Measurements from ENCODE around the gene WNT3A.

DNA sequence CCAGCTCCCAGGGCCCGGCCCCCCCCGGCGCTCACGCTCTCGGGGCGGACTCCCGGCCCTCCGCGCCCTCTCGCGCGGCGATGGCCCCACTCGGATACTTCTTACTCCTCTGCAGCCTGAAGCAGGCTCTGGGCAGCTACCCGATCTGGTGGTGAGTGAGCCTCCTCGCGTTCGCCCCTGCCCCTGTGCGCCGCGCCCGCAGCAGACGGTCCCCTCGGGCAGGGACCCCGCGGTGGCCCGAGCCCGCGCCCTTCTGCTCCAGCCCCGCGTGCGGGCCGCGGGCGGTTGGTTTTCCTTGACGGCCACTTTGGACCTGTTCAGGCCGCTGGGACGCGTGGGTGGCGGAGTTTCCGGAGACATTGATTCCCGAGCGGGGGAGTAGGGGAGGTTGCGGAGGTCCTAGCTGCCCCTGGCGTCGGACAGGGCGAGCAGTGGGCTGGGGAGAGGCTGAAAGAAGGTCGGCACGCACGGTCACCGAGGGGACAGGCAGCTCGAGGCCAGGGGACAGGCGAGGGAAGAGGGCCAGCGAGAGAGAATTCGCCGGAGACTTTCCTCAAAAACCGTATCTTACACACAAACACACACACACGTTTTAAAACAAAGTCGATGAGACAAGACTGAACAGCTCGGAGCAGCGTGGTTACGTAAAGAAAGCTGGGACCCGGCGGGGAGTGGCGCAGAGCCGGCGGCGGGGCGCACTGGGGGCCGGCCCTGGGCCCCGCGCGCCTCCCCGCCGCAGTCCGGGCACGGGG lies 427 bp downstream of the WNT3A start:
- TF ChIP-seq, protein P1, sequence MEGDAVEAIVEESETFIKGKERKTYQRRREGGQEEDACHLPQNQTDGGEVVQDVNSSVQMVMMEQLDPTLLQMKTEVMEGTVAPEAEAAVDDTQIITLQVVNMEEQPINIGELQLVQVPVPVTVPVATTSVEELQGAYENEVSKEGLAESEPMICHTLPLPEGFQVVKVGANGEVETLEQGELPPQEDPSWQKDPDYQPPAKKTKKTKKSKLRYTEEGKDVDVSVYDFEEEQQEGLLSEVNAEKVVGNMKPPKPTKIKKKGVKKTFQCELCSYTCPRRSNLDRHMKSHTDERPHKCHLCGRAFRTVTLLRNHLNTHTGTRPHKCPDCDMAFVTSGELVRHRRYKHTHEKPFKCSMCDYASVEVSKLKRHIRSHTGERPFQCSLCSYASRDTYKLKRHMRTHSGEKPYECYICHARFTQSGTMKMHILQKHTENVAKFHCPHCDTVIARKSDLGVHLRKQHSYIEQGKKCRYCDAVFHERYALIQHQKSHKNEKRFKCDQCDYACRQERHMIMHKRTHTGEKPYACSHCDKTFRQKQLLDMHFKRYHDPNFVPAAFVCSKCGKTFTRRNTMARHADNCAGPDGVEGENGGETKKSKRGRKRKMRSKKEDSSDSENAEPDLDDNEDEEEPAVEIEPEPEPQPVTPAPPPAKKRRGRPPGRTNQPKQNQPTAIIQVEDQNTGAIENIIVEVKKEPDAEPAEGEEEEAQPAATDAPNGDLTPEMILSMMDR (IDR thresholded peaks at IDR 0.05), result no peak
- TF ChIP-seq POLR2A (IDR thresholded peaks at IDR 0.05), result no peak
